Measurements from ENCODE around the gene ASPG. TPM values are rescaled to one million over a fixed set of nuclear protein-coding genes. Genes with fewer than 3 reads are reported as not detected.

Gene ASPG
- total and polyA plus RNA-seq, 3 donors from 2014 or later, result 2.7 to 3.7 (median 3.3) TPM

DNA sequence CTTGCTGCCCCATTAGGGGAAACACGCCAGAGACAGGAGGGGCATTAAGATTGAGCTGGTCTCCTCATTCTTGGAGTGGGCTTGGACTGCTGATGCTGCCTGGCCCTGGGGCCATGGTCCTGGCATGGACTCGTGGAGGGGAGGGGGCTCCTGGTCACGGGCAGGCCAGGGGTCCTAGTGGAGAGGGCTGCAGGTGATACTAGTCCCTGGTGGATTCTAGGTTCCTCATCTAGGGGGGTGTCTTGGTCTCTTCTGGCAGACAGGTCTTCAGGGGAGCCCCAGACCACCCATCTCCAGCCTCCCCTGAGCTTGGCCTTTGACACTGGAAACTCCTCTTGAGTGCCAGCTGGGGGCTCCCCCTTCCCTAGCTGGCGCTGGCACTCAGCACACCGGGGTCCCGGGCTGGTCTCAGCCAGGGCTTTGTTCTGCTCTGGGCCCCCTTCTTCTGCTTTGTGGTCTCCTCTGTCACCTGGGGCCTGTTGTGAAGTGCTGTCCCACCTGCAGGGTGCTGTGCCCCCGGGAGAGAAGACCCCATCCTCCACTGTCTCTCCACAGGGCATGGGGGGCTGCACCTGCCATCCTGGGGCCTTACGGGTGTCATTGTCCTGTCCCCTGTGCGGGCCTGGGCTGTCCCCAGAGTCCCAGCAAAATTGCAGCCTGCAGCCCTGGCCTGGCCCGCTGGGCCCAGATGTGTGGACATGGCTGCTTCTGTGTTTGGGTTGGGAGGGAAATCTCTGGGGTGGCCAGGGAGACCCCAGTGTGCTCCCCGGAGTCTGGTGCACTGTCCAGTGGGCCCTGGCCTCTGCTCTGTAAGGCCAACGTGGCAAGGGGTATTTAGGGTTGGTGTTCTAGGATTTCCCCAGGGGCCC is 55.2 kb downstream of the ASPG start:
- H3K9me3 ChIP-seq, result no peaks in the 10 kb centered on the region
- 92 to 93% methylated on average over 9 to 12 of the region's 12 CpGs for WGBS, 2 donors
- H3K4me3 ChIP-seq, result no peak overlapping the region
- H3K4me1 ChIP-seq, result peaks cover 6% of the 10 kb centered on the region
- no peaks in the 10 kb centered on the region for H3K36me3 ChIP-seq (ENCODE audit: low read depth, missing control alignments)
- no peaks in the 10 kb centered on the region for H3K27me3 ChIP-seq
- TF ChIP-seq, protein P1, sequence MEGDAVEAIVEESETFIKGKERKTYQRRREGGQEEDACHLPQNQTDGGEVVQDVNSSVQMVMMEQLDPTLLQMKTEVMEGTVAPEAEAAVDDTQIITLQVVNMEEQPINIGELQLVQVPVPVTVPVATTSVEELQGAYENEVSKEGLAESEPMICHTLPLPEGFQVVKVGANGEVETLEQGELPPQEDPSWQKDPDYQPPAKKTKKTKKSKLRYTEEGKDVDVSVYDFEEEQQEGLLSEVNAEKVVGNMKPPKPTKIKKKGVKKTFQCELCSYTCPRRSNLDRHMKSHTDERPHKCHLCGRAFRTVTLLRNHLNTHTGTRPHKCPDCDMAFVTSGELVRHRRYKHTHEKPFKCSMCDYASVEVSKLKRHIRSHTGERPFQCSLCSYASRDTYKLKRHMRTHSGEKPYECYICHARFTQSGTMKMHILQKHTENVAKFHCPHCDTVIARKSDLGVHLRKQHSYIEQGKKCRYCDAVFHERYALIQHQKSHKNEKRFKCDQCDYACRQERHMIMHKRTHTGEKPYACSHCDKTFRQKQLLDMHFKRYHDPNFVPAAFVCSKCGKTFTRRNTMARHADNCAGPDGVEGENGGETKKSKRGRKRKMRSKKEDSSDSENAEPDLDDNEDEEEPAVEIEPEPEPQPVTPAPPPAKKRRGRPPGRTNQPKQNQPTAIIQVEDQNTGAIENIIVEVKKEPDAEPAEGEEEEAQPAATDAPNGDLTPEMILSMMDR (IDR thresholded peaks at IDR 0.05), result no peak
- TF ChIP-seq POLR2A (IDR thresholded peaks at IDR 0.05), result no peak
- no peak for DNase-seq
- intact Hi-C loops (cut with DNase I; ENCODE audit: low total_unique reads), result loop anchor here (10.0 kb wide), 1 partner anchor 494 kb away; no protein-coding TSS in a partner anchor
- no peak overlapping the region for H3K27ac ChIP-seq

DNA sequence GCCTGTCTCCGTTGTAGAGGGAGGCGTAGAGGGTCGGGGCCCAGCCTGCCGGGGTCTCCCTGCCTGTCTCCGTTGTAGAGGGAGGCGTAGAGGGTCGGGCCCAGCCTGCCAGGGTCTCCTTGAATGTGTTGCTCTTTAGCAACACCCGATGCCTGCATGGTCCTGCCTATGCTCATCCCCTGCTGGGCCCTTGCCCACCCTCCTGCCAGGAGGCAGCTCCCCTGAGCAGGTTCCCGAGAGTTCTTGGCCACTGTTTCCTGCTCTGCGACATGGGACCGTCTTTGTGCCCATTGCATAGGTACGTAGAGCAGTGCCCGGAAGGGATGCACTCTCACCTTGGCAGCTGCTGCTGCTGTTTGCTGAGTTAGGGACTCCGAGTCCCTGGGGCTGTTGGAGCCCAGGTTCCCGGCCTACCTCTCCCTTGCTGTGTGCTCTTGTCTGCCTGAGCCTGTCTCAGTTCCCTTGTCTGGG is 56.2 kb downstream of the ASPG start:
- no peak for DNase-seq
- no peaks in the 10 kb centered on the region for H3K9me3 ChIP-seq
- no peak overlapping the region for H3K4me3 ChIP-seq
- no peak for TF ChIP-seq POLR2A (IDR thresholded peaks at IDR 0.05)
- TF ChIP-seq, protein P1 (IDR thresholded peaks at IDR 0.05), result no peak
- no peak overlapping the region for H3K27ac ChIP-seq
- H3K27me3 ChIP-seq, result no peaks in the 10 kb centered on the region
- WGBS, 2 donors, result 90 to 95% methylated on average over 15 of the region's 15 CpGs
- H3K4me1 ChIP-seq, result peaks cover 6% of the 10 kb centered on the region
- H3K36me3 ChIP-seq (ENCODE audit: low read depth, missing control alignments), result no peaks in the 10 kb centered on the region
- intact Hi-C loops (cut with DNase I; ENCODE audit: low total_unique reads), result loop anchor here (10.0 kb wide), 1 partner anchor 493 kb away; no protein-coding TSS in a partner anchor

DNA sequence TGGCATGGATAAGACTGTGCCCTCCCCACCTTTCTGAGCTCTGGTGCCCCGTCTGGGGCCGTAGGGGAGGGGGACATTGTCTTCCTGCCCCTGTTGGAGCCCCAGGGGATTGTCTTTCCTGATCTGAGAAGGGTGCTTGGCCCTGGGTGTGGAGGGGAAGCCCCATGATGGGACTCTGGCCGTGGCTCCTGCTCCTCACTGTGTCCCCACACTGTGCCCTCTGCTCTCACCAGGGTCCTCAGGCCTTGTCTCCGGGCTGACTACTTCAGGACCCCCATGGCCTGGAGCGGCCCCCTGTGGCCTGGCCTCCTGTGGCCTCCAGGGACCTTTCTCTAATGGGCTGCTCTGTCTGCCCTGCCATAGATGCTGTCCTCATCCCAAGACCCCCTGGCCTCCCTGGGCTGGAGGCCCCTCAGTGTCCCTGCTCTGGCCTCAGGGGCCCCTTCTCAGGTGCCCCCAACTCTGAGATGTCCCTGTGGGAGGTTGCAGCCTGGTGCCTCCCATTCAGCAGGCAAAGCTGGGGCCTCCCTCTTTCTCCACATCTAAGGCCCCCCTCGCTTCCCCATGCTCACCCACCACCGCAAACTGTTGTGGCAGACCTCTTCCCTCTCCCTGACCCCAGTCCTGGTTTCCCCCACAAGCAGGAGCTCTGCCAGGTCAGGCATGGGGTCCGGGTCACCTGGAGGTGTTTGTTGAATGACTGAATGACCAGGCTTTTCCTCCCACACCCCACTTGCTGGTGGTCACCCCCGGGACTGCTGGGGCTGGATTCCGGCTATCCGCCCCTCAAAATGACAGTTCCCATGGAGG is 56.8 kb downstream of the ASPG start:
- 91% methylated on average over 8 to 11 of the region's 11 CpGs for WGBS, 2 donors
- Histone ChIP-seq H3K36me3 (ENCODE audit: low read depth, missing control alignments) (no peaks in the 10 kb centered on the region), H3K9me3 (no peaks in the 10 kb centered on the region), H3K27ac (no peak overlapping the region), H3K4me3 (no peak overlapping the region), H3K4me1 (peaks cover 6% of the 10 kb centered on the region), H3K27me3 (no peaks in the 10 kb centered on the region)
- no peak for DNase-seq
- TF ChIP-seq, protein P1 (IDR thresholded peaks at IDR 0.05), result no peak
- intact Hi-C loops (cut with DNase I; ENCODE audit: low total_unique reads), result loop anchor here (10.0 kb wide), 1 partner anchor 492 kb away; no protein-coding TSS in a partner anchor

DNA sequence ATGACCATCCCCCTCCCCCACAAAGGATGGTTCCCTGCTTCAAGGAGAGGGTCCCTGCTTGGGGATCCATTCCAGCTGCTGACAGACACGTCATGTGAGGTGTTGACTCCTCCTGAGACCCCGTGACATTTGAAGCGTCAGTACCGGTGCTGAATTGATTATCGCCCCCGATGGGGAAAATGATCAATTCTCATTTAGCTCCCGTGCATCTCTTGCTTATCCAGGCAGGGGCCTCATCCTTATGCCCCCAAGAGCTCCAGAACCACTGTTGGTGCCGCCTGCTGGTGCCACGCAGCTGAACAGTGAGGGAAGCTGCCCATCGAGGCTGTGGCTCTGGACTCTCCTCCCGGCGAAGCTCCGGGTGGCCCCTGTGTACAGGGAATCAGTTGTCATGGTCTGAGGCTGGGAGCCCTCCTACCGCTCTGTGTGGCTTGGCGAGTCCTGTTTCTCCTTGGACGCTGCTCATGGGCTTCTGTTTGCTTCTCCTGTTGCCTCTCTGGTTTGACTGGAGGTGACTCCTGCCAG is 57.5 kb downstream of the ASPG start:
- intact Hi-C loops (cut with DNase I; ENCODE audit: low total_unique reads), result loop anchor here (10.0 kb wide), 1 partner anchor 492 kb away; no protein-coding TSS in a partner anchor

More for the DNA sequence above, 57.5 kb downstream of the ASPG start:
- 84 to 89% methylated on average over 15 to 16 of the region's 16 CpGs for WGBS, 2 donors
- H3K27me3 ChIP-seq, result no peaks in the 10 kb centered on the region
- no peak for DNase-seq
- TF ChIP-seq, protein P1 (IDR thresholded peaks at IDR 0.05), result no peak
- TF ChIP-seq POLR2A (IDR thresholded peaks at IDR 0.05), result no peak
- H3K9me3 ChIP-seq, result no peaks in the 10 kb centered on the region
- peaks cover 2% of the 10 kb centered on the region for H3K4me1 ChIP-seq
- H3K27ac ChIP-seq, result no peak overlapping the region
- H3K4me3 ChIP-seq, result no peak overlapping the region
- no peaks in the 10 kb centered on the region for H3K36me3 ChIP-seq (ENCODE audit: low read depth, missing control alignments)

All from testis (tissue), 3 donors.